Central memory CD8-positive, alpha-beta T cell (primary cell): ENCODE results near the gene ADARB2.

Source experiments
- ATAC-seq: fragments of 150-1000 bp; cut with Tn5 transposase; replicated peaks from 2 replicates; pipeline ENCODE4 v1.10.0; 2022; ENCODE audit warnings: mild to moderate bottlenecking, moderate FRiP score, moderate number of reproducible peaks; ENCODE audit not compliant: poor library complexity, severe bottlenecking; ENCODE audit errors: extremely low read depth
- DNase-seq, 2 donors: peaks; one replicate each; pipeline ENCODE4 v3.0.0; 2021; ENCODE audit warnings: low spot score in 2 of 2
- H3K27ac Mint-ChIP-seq: one replicate; pipeline ENCODE4 v1.8.0; 2022; ENCODE audit warnings: low read depth, mild to moderate bottlenecking, moderate library complexity, mixed read lengths
- H3K27me3 Mint-ChIP-seq: one replicate; pipeline ENCODE4 v1.8.0; 2022; ENCODE audit warnings: mixed read lengths
- H3K36me3 Mint-ChIP-seq: one replicate; pipeline ENCODE4 v1.8.0; 2022; ENCODE audit warnings: mild to moderate bottlenecking, moderate library complexity, mixed read lengths; ENCODE audit not compliant: insufficient read depth
- H3K4me1 Mint-ChIP-seq: one replicate; pipeline ENCODE4 v1.8.0; 2022; ENCODE audit warnings: mixed read lengths
- H3K4me3 Mint-ChIP-seq: one replicate; pipeline ENCODE4 v1.8.0; 2022; ENCODE audit warnings: mild to moderate bottlenecking, moderate library complexity, mixed read lengths
- H3K9me3 Mint-ChIP-seq: one replicate; pipeline ENCODE4 v1.8.0; 2022; ENCODE audit warnings: mixed read lengths

ADARB2 gene

DNA sequence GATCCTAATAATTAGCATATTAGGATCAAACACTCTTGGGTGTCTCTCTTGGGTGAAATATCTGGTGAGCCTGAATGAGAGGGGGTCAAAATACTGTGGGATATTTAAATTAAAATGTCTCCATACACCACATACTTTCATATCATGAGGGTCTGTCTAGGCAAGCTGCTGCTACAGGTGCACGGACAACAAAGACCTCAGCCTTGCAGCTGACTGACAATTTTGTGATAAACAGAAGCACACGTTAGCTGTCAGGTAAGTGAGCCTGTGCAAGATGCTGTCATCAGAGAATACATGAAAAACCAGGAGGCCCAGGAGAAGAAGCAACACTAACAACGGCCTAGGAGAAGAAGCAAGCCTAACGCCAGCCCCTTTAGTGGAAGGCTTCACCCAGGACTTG lies 247.5 kb downstream of the ADARB2 start:
- Mint-ChIP-seq H3K27ac (no peak overlapping the region), H3K36me3 (no peaks in the 10 kb centered on the region), H3K27me3 (peaks cover 27% of the 10 kb centered on the region), H3K4me1 (no peaks in the 10 kb centered on the region), H3K4me3 (no peak overlapping the region), H3K9me3 (no peaks in the 10 kb centered on the region)
- ATAC-seq (no peak), DNase-seq (no peak)

DNA sequence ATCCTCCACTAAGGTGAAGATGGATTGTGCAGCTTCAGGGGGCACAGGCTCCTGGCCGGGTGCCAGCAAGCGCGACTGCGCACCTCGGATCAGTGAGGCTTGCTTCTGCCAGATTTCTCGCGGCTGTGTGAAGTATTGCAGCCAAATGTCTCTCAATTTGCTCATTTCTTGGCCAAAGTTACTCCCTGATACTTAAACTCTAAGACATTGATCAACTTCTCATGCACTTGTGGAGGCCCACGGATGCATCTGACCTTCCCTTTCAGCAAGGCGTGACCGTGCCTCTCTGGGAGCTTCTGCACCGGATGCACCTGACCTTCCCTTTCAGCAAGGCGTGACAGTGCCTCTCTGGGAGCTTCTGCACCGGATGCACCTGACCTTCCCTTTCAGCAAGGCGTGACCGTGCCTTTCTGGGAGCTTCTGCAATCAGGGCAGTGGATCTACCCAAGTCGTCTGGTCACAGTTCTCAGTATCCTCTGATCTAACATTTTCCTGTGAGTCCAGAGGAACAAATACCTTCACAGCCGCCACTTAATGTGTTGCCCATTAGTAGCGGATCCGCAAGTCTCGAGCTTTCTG lies 248.3 kb downstream of the ADARB2 start:
- Mint-ChIP-seq H3K27me3 (peaks cover 27% of the 10 kb centered on the region), H3K36me3 (no peaks in the 10 kb centered on the region), H3K4me3 (no peak overlapping the region), H3K4me1 (no peaks in the 10 kb centered on the region), H3K27ac (no peak overlapping the region), H3K9me3 (no peaks in the 10 kb centered on the region)
- DNase-seq (no peak), ATAC-seq (peak; percentile 46)

- Mint-ChIP-seq H3K9me3 (no peaks in the 10 kb centered on the region), H3K4me1 (no peaks in the 10 kb centered on the region), H3K27ac (no peak overlapping the region), H3K27me3 (peaks cover 21% of the 10 kb centered on the region), H3K4me3 (no peak overlapping the region), H3K36me3 (no peaks in the 10 kb centered on the region)
- DNase-seq = no peak
- ATAC-seq = no peak
Observed at GRCh38 chr10:1486841-1487687, 250.3 kb downstream of the ADARB2 start.

DNA sequence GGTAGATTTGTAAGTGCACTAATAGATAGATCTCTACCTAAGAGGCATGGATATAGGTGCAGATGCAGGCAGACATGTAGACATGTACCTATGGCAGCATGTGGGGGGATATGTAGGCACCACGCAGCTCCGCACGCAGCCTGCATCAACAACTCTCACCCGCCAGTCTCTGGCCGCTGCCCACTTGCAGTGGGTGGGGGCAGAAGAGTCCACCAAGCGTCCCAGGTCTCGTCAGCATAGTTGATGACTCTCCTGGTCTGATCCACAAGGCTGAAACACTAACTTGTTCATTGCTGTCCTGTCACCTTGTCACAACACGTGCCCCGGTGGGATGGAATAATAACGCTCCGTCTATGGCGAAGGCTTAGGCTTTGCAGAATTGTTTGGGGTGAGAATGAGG lies 252.0 kb downstream of the ADARB2 start:
- Mint-ChIP-seq H3K4me1 (no peaks in the 10 kb centered on the region), H3K27me3 (peaks cover 18% of the 10 kb centered on the region), H3K9me3 (no peaks in the 10 kb centered on the region), H3K27ac (no peak overlapping the region), H3K36me3 (no peaks in the 10 kb centered on the region), H3K4me3 (no peak overlapping the region)
- ATAC-seq (no peak), DNase-seq (no peak)

GRCh38 chr10:1483826-1484225 lies 253.5 kb downstream of the ADARB2 start:
- no peaks in the 10 kb centered on the region for H3K9me3 Mint-ChIP-seq
- no peak overlapping the region for H3K27ac Mint-ChIP-seq
- ATAC-seq (no peak), DNase-seq (no peak)
- H3K36me3 Mint-ChIP-seq = no peaks in the 10 kb centered on the region
- H3K27me3 Mint-ChIP-seq = peaks cover 30% of the 10 kb centered on the region
- H3K4me1 Mint-ChIP-seq = no peaks in the 10 kb centered on the region
- no peak overlapping the region for H3K4me3 Mint-ChIP-seq

DNA sequence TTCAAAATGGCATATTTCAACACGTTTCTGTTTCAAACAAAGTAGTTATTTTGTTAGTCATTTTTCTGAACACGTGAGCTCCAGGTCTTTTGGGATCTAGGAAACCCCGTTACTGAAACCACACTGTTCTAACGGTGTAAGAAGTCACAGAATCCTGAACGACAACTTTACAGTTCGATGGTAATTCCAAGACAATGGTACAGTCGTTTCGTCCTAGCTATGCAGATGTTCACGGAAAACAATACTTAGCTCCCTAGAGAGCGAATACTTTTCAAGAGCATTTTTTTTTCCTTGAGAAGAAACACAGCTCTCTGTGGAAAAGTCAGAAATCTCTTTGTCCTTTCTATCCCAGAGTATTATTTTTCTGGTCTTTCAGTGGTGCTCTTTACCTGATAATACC lies 254.1 kb downstream of the ADARB2 start:
- DNase-seq = no peak
- ATAC-seq = no peak
- Mint-ChIP-seq H3K4me3 (no peak overlapping the region), H3K36me3 (no peaks in the 10 kb centered on the region), H3K9me3 (no peaks in the 10 kb centered on the region), H3K27ac (no peak overlapping the region), H3K27me3 (peaks cover 36% of the 10 kb centered on the region), H3K4me1 (no peaks in the 10 kb centered on the region)

DNA sequence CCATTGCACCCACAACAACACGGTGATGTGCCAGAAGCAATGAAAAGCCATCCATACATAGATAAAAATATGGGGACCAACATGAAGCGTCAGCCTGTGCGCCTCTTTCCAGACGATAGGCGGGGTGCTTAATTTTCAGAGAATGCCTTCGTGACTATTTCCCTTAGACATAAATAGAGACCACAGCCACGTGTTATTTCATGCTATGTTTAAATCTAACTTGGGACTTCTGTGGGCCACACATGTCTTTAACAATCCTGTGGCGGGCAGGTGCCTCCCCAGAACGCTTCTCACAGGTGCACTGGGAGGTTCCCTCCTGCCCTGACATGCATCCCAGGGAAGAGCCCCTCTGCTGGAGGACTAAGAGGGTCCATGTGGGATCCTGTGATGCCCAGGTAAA lies 259.7 kb downstream of the ADARB2 start:
- Mint-ChIP-seq H3K4me1 (no peaks in the 10 kb centered on the region), H3K36me3 (no peaks in the 10 kb centered on the region), H3K27ac (no peak overlapping the region), H3K27me3 (peaks cover 65% of the 10 kb centered on the region), H3K4me3 (no peak overlapping the region), H3K9me3 (no peaks in the 10 kb centered on the region)
- no peak for ATAC-seq
- no peak for DNase-seq

- no peak for DNase-seq
- Mint-ChIP-seq H3K4me1 (no peaks in the 10 kb centered on the region), H3K27me3 (peaks cover 75% of the 10 kb centered on the region), H3K36me3 (no peaks in the 10 kb centered on the region), H3K27ac (no peak overlapping the region), H3K9me3 (no peaks in the 10 kb centered on the region), H3K4me3 (no peak overlapping the region)
- ATAC-seq = no peak
Observed at GRCh38 chr10:1476455-1476803, 260.9 kb downstream of the ADARB2 start.

DNA sequence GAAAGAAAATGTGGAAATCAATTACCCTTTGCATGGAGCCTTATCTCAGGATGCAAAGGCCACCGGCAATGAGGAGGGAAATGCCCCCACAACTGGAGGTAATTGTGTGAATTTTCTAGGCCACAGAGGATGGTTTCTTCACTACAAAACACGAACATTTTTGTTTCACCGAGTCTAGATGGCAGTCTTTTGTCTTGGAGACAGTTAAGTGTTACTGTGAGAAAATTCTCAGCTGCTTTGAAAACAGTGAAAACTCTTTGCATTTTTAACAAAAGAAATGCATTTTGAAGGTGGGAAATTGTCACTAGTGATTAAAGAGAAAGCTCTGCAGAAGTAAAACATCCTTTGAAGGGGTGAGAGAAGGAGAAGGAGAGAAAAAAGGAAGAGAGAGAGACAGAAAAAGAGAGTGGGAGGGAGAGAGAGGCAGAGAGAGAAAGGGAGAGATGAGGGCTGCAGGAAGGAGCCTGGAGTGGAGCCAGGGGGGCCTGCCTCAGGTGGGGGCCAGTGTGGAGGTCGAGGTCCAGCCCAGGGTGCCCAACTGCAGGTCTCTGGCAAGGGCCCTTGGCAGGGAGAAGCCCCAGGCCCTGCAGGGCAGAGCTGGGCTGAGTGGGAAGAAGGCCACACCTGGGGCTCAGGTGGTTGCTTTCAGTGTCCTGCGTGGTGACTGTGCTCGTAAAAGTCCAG lies 261.4 kb downstream of the ADARB2 start:
- H3K27me3 Mint-ChIP-seq = peaks cover 75% of the 10 kb centered on the region
- ATAC-seq = no peak
- H3K27ac Mint-ChIP-seq = no peak overlapping the region
- H3K4me3 Mint-ChIP-seq = no peak overlapping the region
- H3K36me3 Mint-ChIP-seq = no peaks in the 10 kb centered on the region
- DNase-seq = no peak
- no peaks in the 10 kb centered on the region for H3K4me1 Mint-ChIP-seq
- no peaks in the 10 kb centered on the region for H3K9me3 Mint-ChIP-seq

GRCh38 chr10:1475098-1475591 lies 262.2 kb downstream of the ADARB2 start:
- no peak for ATAC-seq
- Mint-ChIP-seq H3K4me3 (no peak overlapping the region), H3K27me3 (peaks cover 75% of the 10 kb centered on the region), H3K4me1 (no peaks in the 10 kb centered on the region), H3K27ac (no peak overlapping the region), H3K9me3 (no peaks in the 10 kb centered on the region), H3K36me3 (no peaks in the 10 kb centered on the region)
- no peak for DNase-seq

DNA sequence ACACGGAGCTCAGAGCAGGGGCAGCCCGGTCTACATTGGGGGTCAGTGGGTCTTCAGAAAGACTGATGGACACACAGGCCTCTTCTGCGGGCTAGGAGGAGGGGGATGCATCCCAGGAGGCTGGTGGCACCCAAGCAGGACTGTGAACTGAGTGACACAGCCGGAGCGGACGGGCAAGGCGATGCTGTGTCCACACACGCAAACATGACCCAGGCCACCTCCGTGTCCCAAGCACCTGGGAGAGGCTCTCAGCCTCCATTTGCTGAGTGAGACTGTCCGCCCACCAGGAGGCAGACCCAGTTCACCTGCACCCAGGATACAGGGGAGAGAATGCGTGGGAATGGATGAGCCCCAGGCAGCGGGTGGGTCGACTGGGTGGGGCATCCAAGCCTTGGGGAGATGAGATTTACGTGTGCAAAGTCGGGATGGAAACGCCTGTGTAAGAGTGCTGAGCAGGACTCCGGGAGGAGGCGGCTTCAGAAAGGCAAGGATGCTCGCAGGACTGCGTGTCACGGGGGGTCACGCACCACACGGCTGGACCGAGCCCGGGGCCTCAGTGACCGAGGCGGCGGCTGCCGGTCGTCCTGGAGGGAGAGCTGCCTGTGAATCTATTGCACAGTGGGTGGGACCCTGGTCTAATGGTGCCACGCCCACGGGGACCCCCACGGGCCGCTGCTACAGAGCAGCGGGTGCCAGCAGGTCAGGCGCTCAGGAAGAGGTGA lies 262.8 kb downstream of the ADARB2 start:
- no peak for DNase-seq
- Mint-ChIP-seq H3K27me3 (peaks cover 75% of the 10 kb centered on the region), H3K27ac (no peak overlapping the region), H3K4me3 (no peak overlapping the region), H3K36me3 (no peaks in the 10 kb centered on the region), H3K4me1 (no peaks in the 10 kb centered on the region), H3K9me3 (no peaks in the 10 kb centered on the region)
- no peak for ATAC-seq

DNA sequence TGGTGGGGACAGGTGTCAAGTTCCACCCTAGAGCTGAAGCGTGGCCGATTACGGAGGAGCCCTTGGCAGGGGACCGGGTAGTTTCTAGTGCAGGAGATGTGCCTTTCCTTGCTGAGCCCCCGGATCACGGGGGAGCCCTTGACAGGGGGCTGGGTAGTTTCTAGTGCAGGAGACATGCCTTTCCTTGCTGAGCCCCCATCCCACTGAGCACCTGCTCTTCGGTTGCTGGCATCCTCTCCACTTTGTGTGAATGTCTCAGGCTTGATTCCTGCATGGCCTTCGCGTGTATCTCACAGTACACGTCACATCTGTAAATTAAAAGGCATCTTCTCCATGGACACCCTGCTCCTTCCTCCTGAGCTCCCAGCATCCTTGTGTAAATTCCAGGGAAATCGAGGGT lies 263.5 kb downstream of the ADARB2 start:
- ATAC-seq (no peak), DNase-seq (no peak)
- Mint-ChIP-seq H3K27me3 (peaks cover 74% of the 10 kb centered on the region), H3K9me3 (no peaks in the 10 kb centered on the region), H3K36me3 (no peaks in the 10 kb centered on the region), H3K27ac (no peak overlapping the region), H3K4me3 (no peak overlapping the region), H3K4me1 (no peaks in the 10 kb centered on the region)
